GM06990 (cell line): Measurements from ENCODE around the gene SKA3.
"Not testable (repeated sequence)": the region's sequence is repeated elsewhere in the genome, so short reads cannot be mapped to it uniquely, and the experiment has no call there.

ENCODE experiments used
- DNase-seq: peaks from one replicate; pipeline ENCODE4 v3.0.0-alpha.2; 2011; ENCODE audit not compliant: insufficient read length; ENCODE audit errors: extremely low read depth
- H3K27me3 ChIP-seq: replicated peaks from 2 replicates; pipeline ENCODE4 v1.6.0; 2011; ENCODE audit warnings: low read length; ENCODE audit not compliant: control insufficient read depth, insufficient read depth
- H3K36me3 ChIP-seq: 2 replicates; pipeline ENCODE4 v1.5.1; 2011; ENCODE audit warnings: low read length; ENCODE audit not compliant: control insufficient read depth, insufficient read depth
- H3K4me3 ChIP-seq: replicated peaks from 2 replicates; pipeline ENCODE4 v1.5.1; 2011; ENCODE audit warnings: low read depth, mild to moderate bottlenecking, control low read depth, low read length
- CTCF ChIP-seq: IDR thresholded peaks from 2 replicates; pipeline ENCODE4 v1.5.1; 2011; ENCODE audit warnings: low read length, control low read depth, mild to moderate bottlenecking, inconsistent platforms; ENCODE audit not compliant: insufficient read depth, poor library complexity, severe bottlenecking

SKA3 gene

DNA sequence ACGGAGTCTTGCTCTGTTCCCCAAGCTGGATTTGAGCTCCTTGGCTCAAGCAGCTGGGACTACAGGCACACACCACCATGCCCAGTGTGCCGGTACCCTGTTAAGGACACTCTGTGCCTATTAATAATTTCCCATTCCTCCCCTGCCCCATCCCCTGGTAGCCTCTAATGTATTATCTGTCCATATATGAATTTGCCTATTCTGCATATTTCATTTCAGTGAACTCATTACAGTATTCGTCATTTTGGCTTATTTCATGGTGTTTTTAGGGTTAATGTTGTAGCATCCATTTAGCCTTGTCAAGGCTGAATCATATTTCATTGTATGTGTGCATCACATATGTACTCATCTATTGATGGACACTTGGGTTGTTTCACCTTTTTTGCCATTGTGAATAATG lies 33.6 kb downstream of the SKA3 start:
- Histone ChIP-seq H3K36me3 (peaks cover 10% of the 10 kb centered on the region), H3K4me3 (no peak overlapping the region), H3K27me3 (no peaks in the 10 kb centered on the region)
- no peak for TF ChIP-seq CTCF
- no peak for DNase-seq

GRCh38 chr13:21139374-21139773 lies 37.0 kb downstream of the SKA3 start:
- Histone ChIP-seq H3K27me3 (no peaks in the 10 kb centered on the region), H3K36me3 (peaks cover 3% of the 10 kb centered on the region), H3K4me3 (peak overlapping the region; percentile 93)
- no peak for DNase-seq
- no peak for TF ChIP-seq CTCF

DNA sequence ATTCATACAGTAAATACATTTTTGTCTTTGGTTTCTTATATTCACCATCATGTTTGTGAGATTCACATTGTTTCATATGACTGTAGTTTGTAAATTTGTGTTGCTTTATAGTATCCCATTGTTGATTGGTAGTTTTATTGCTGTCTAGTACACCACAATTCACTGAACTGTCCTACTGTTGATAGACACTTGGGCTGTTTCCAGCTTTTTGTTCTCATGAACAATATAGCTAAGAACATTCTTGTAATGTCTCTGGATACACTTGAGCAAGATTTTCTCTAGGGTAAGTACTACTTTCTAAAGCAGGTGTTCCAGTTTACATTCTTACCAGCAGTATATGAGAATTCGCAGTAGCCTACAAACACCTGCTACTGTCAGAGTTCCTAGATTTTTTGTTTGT lies 37.8 kb downstream of the SKA3 start:
- Histone ChIP-seq H3K36me3 (peaks cover 3% of the 10 kb centered on the region), H3K4me3 (no peak overlapping the region), H3K27me3 (no peaks in the 10 kb centered on the region)
- no peak for TF ChIP-seq CTCF
- no peak for DNase-seq

DNA sequence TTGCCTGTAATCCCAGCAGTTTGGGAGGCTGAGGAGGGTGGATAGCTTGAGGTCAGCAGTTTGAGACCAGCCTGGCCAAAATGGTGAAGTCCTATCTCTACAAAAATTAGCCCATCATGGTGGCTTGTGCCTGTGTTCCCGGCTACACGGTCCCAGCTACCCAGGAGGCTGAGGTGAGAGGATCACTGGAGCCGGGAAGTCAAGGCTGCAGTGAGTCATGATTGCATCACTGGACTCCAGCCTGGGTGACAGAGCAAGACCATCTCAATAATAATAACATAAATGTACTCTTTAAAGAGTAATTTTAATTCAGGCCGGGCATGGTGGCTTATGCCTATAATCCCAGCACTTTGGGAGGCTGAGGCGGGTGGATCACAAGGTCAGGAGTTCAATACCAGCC lies 38.7 kb downstream of the SKA3 start:
- no peak for TF ChIP-seq CTCF
- H3K4me3 ChIP-seq: no peak overlapping the region
- peaks cover 1% of the 10 kb centered on the region for H3K36me3 ChIP-seq
- no peak for DNase-seq
- no peaks in the 10 kb centered on the region for H3K27me3 ChIP-seq

GRCh38 chr13:21135833-21136232 lies 40.5 kb downstream of the SKA3 start:
- not testable (repeated sequence) for H3K27me3 ChIP-seq, H3K36me3 ChIP-seq, H3K4me3 ChIP-seq, DNase-seq

GRCh38 chr13:21134475-21134874 lies 41.9 kb downstream of the SKA3 start:
- no peaks in the 10 kb centered on the region for H3K27me3 ChIP-seq
- DNase-seq: no peak
- no peak overlapping the region for H3K4me3 ChIP-seq
- no peaks in the 10 kb centered on the region for H3K36me3 ChIP-seq
- TF ChIP-seq CTCF: no peak
